GM19351 (cell line): ENCODE measurements around the gene SNX9.

ENCODE experiments used
- ATAC-seq: cut with Tn5 transposase; IDR thresholded peaks from one replicate; pipeline ENCODE4 v1.9.1; 2021; ENCODE audit warnings: mild to moderate bottlenecking, moderate library complexity; ENCODE audit not compliant: unreplicated experiment

Gene SNX9

DNA sequence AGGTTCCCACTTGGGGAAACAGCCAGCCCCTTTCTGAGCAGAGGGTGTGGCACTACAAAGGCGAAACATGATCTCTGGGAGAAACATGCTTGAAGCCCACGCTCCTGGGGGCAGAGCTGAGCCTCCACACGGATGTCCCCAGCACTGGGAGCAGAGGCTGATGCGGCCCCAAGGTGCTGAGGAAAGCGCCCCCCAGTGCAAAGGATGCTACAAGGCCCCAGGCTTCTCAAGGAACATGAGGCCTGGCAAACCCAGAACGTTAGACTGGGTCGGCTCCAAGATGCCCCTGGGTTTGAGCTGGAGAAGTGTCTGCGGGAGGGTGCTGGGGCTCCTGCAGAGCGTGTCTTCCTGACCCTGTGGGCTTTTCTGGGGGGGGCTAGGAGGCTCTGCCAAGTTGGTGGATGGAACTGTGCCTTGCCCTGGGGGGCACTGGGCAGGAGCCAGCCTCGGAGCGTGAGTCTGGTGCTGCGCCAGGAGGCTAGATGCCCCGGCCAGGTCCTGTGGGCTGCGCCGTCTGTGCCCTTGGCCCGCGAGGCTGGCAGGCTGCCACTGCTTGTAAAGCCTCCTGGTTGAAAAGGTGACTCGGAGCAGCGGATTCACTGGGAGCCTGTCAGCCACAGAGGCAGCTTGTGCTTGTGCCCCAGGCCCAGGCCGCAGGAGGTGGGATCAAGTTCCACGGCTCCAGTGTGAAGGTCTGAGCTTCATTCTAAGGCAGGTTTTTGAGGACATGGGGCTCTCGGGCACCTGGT, 166.7 kb downstream of the SNX9 start:
- no peak for ATAC-seq

DNA sequence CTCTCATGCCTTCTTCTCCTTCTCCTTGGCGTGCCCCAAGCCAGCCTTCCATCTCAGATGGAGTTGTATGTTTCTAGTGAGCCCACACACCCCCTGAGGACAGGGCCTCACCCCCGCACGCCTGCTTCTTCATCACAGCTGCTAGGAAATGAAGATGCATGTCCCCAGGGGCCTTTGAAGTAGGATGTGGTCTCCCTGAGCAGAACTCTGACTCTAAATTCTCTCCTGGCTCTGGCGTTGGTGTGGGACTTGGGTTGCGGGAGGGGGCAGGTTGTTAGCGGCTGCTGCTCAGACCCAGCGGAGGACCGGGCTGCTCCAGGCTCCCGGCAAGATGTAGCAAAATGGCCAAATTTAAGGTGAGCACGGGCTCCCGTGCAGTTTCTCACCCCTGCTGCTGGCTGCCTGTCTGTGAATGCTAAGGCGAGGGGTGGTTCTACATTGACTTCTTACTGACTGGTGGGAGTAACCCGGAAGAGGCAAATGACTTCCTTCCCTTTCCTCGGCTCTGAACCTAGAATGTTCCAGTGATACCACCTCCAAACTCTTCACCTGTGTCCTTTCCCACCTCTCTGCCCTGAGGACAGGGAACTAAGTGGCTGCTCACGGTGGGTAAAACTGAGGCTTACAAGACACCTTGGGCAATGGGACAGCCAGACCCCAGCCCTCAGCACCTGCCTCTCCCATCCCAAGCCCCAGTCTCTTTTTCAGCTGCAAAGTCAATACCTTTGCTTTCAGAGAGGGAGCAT, 167.4 kb downstream of the SNX9 start:
- ATAC-seq: peak; percentile 61

DNA sequence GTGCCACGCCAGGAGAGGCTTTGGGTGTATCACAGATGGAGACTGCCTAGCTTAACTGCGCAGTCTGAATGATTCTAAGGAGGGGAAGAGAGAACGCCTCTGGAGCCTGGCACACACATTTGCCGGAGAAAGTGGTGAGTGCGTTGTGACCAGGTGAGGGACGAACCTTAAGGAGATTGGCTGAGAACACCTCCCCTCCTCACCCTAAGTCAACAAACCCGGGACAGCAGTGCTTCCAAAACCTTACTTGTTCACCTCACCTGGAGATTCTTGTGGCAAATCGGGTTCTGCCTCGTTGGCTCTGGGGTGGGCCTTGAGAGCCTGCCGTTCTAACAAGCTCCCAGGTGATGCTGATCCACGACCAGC, 168.0 kb downstream of the SNX9 start:
- no peak for ATAC-seq

DNA sequence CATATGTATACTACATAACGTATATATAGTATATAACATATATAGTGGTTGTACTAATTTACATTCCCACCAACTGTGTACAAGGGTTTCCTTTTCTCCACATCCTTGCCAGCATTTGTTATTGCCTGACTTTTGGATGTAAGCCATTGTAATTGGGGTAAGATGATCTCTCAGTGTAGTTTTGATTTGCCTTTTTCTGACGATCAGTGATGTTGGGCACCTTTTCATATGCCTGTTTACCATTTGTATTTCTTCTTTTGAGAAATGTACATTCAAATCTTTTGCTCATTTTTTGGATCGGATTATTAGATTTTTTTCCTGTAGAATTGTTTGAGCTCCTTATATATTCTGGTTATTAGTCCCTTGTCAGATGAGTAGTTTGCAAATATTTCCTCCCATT, 170.0 kb downstream of the SNX9 start:
- ATAC-seq: no peak

DNA sequence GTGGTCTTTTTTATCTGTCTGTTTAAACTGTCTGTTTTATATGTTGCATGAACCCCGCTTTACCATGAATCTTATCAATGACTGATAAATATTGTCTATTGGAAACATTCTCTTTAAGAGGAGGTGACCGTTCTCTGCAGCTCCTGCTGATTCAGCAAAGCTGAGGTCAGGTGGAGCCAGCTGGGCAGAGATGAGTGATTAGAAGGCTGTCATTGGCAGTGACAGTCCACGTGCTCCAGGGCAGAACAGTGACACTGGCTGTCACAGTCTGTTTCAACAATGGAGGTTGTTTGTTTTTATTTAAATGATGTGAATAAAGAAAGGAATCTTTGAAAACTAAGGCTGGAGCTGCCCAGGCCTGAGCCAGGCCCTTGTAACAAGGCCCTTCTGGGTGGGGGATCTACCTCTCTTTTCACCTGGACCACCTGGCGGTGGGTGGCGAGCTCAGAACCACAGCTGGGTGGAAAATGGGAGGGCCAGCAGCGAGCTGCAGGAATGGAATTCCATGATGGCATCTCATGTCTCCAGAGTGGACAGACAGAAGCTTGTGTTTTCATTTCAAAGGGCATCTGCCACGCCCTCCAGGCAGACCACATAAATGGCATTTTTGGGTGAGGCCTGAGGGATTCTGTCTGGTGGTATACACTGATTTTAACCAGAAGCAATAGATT, 171.2 kb downstream of the SNX9 start:
- no peak for ATAC-seq
